Activated CD4-positive, alpha-beta T cell treated with anti-CD3 and anti-CD28 coated beads, Interleukin-2, amount 50 U/mL, for 4 hours (primary cell): ENCODE data around the gene FIBIN.
"Not testable (repeated sequence)": the region's sequence is repeated elsewhere in the genome, so short reads cannot be mapped to it uniquely, and the experiment has no call there.

Experiments used
- DNase-seq, 2 experiments: peaks; one replicate each; pipeline ENCODE4 v3.0.0-alpha.2; 2020

Gene FIBIN

GRCh38 chr11:26993965-26994457, at the start of gene FIBIN:
TSS of gene FIBIN (plus strand) at chr11:26994112. CDS start at chr11:26994527, 415 bp downstream.
- DNase-seq, result no peak

GRCh38 chr11:26944866-26945664, 48.8 kb upstream of the FIBIN start:
- no peak for DNase-seq

DNA sequence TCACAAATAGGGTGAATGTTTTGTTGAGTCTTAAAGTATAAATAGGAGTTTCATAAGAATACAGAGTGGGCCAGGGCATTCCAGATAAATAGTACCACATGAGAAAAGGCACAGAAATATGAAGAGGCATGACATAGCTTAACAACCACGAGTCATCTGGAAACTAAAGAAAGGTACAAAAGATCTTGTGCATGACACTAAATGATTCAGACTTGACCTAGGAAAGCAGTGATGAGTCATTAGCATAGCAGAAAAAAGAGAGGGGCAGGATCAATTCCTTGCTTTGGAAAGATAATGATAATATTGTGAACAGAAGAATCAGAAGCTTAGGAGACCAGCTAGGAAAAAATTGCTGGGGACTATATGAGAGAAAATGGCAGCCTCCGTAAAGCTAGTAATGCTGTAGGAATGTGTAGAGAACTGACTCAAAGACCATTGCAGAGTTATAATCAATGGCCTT, 47.6 kb upstream of the FIBIN start:
- DNase-seq, result no peak

- no peak for DNase-seq
Measured at GRCh38 chr11:26947379-26947844, 46.5 kb upstream of the FIBIN start.

DNA sequence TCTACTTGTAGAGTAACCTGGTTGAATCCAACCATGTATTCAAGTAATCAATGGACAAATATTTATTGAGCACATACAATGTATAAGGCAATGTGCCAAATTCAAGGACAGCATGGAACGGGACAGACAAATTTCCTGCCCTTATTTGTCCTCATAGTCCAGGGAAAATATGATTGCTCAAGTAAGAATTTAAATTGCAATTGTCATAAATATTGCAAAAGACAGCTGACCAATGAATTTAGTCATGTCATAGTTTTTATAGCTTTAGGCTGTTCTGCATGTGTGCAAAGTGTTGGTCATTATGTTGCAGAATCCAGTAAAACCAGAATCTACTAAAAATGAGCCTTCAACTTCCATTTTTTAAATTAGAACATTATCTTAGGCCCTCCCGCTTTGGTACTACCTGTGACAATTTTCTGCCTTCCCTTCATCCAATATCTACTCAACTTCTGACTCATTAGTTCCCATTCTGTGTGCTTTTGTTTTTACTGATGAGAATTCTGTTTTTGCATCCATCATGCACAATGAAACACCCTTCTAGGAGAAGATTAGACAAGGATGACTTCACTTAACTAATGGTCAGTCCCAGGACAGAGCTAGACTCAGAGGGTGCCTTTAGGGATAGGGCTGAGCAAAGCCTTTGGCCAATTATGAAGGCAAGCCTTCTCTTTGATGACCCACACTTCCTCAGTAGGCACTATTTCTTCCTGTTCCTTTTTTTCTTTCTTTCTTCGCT, 45.8 kb upstream of the FIBIN start:
- no peak for DNase-seq

DNA sequence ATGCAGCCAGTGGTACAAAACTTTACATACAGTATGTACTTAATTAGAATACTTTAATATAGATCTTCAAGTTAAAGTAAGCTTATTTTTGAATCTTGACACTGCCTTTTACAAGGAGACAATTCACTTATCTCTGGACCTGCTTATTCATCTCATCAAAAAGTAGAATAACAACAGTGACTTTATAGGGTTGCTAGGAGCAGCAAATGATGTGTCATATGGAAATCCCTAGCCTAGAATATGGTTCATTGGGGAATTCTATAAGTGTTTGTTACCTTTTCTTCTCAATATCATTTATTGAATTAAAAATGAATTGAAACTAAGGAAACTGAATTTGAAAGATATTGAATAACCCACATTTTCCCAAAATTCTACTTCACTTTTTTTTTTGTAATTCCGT, 45.0 kb upstream of the FIBIN start:
- no peak for DNase-seq

DNA sequence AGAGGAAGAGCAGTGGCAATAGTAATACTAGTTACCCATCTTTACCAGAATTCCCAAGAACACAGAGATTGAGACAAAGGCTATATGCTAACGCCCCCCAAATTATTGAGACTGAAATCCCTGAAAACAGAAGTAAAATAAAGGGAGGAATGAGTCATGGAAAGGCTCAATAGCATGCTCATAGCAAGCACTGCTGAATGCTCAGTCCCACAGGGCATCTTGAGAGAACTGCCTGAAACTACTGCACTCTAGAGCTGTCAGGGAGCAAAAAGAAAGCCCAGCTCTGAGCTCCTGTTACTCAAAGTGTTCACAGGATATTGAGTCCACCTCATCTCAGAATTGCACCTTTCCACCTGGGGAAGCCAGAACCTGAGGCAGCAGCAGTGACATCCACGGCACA, 44.1 kb upstream of the FIBIN start:
- DNase-seq, result no peak

DNA sequence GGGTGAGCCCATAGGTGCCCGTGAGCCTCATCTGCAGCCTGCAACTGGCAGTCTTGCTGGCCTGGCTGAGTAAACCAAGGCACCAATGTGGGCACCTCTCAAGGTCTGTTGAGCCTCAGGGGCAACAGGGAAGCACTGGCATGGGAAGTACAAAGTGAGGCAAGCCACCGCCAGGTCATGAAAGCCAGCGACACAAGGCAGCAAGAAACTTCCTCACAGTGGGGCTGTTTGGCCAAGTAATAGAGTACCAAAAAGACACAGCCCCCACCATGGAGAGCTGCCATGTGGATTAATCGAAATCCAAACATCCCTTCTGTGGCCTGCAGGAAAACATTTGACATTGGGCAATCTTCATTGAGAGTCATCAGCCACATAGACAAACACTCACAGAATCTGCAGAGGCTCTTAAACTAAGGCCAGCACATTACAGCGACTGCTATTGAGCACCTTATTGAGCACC, 43.6 kb upstream of the FIBIN start:
- DNase-seq, result no peak

DNA sequence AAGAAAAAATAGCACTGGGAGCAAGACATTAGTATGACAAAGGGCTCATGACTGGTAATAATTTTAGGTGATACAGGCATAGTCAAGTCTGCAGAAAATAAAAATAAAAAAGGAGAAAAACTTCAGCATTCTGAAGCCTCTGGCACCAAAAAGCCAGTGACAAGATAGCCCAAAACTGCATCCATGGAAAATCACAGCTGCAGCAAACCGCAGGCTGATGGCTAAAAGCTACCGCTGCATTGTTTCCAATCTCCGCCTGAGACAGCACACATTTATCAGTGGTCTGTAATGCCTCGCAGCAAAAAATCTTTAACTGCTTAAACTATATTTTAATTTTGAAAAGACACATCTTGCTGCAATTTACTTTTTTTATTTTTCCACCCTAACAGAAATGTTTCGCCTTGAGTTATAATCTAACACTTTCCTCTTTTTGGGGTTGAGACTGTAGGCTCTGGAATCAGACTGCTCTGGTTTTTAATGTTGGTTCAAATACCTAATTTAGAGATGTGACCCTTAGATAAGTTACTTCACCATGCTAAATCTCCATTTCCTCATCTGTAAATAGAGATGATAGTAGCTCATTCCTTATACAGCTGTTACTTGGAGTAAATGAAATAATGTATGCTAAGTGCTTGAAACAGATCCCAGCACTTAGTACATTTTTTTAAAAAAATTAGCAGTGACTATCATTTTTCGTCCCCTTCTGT, 42.0 kb upstream of the FIBIN start:
- DNase-seq, result no peak

DNA sequence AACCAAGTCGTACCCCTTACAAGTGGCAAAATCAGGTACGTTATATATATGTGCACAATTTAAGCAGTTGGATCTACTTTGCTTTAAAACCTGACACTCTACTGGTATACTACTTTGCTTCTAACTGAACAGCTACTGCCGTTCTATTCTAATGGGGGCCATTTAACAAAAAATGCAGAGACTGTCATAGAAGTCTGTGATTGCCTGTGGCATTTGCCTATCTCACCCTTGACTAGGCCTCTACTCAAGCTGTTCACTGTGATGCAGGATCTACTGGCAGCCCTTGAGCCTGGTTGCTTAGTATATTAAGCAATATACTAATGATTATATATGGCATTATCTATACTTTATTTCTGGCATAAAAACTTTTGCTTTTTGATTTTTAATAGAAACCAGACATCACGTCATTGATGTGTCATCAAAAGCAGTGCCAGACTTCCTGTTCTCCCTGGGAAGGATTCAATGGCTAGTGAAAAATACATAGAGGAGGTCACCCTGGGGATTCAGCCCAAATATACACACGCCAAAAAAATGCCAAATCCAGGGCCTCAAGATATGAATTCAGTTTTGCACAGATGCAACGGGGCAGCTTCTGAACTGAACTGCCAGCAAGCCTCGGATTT, 40.0 kb upstream of the FIBIN start:
- DNase-seq, result no peak

GRCh38 chr11:26958005-26958701, 35.8 kb upstream of the FIBIN start:
- no peak for DNase-seq

GRCh38 chr11:26958702-26959049, 35.2 kb upstream of the FIBIN start:
- no peak for DNase-seq

DNA sequence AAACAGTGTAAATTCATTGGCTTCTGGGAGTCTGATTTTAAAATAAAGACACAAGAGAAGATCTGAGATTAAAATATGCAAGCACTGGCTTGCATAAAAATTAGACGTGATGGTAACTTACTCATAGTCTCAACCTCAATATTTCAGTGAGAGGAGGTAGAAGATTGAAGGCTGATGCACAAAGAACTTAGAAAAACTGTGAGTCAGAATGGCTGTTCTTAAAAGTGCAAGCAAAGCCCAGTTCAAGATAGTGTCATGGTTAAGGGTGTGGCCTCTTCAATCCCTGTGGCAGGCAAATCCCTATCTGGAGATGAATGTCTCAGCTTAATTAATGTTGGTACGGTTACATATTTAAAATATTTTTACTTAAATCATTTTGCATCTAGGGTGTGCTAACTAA, 33.6 kb upstream of the FIBIN start:
- DNase-seq, result no peak

- DNase-seq, result no peak
Measured at GRCh38 chr11:26963764-26964163, 30.1 kb upstream of the FIBIN start.

DNA sequence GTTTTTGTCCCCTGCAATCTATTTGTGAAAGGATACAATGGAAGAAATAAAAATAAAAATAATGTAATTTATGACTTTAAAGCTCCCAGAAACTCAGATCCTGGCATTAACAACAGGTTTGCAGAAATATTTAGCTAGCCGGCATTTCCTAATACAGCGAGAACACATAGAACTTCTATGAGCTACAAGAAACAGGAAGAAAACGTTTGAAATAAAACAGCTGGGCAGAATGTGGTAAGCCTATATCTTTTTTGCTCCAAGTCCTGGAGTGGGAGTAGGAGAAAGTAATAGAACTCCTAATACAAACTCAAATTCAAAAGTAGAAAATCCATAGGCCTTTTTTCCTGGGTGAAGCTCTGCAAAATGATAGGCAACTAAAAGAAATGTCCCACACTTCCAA, 29.6 kb upstream of the FIBIN start:
- no peak for DNase-seq

DNA sequence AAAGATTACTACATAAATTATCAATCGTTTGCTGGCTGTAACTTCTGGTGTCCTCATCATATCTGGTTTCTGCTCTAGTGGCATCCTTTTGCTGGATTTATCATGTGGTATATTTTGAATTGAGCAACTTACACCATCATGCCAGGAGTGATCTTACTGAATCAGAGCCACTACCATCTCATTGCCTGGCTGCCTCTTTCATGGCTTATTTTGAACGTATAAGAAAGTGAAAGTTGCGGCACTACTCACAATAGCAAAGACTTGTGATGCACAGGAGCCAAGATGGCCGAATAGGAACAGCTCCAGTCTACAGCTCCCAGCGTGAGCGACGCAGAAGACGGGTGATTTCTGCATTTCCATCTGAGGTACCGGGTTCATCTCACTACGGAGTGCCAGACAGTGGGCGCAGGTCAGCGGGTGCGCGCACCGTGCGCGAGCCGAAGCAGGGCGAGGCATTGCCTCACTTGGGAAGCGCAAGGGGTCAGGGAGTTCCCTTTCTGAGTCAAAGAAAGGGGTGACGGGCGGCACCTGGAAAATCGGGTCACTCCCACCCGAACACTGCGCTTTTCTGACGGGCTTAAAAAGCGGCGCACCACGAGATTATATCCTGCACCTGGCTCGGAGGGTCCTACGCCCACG, 28.9 kb upstream of the FIBIN start:
- not testable (repeated sequence) for DNase-seq

GRCh38 chr11:26971961-26972360, 22.0 kb upstream of the FIBIN start:
- DNase-seq, result no peak

GRCh38 chr11:26974069-26974783, 19.7 kb upstream of the FIBIN start:
- DNase-seq, result no peak

- DNase-seq, result no peak
Measured at GRCh38 chr11:26974996-26975395, 18.9 kb upstream of the FIBIN start.

DNA sequence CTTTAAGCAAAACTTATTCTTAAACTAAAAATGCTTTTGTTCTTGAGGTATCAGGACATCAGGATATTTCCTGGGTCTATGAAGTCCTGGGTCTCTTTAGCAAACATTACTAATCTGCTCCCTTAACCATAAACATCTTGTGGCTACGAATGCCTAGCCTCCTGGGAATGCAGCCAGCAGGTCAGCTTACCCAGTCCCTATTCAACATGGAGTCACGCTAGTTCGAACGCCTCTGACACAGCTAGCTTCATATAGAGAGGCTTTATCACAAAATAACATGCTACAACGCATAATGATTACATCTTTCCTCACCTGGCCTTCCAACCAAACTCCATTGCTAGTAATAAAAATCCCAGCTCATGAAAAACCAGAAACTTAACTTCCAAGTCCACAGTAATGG, 17.5 kb upstream of the FIBIN start:
- no peak for DNase-seq

DNA sequence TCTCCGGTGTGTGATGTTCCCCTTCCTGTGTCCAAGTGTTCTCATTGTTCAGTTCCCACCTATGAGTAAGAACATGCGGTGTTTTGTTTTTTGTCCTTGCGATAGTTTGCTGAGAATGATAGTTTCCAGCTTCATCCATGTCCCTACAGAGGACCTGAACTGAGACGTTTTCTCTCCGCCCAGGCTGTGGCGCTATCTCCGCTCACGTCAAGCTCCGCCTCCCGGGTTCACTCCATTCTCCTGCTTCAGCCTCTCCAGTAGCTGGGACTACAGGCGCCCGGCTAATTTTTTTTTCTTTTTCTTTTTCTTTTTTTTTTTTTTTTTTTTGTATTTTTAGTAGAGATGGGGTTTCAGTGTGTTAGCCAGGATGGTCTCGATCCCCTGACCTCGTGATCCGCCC, 16.7 kb upstream of the FIBIN start:
- DNase-seq, result not testable (repeated sequence)
